Fibroblast of skin of abdomen (primary cell): Measurements from ENCODE around the gene PLA2G2C.
"Not testable (repeated sequence)": the region's sequence is repeated elsewhere in the genome, so short reads cannot be mapped to it uniquely, and the experiment has no call there.

Source experiments
- DNase-seq: peaks from one replicate; pipeline ENCODE4 v3.0.0-alpha.2; 2013

The PLA2G2C gene

GRCh38 chr1:20151906-20152598, 34.3 kb downstream of the PLA2G2C start:
- peak; percentile 72 for DNase-seq

GRCh38 chr1:20150969-20151368, 35.3 kb downstream of the PLA2G2C start:
- DNase-seq, result no peak

GRCh38 chr1:20150326-20150705, 36.0 kb downstream of the PLA2G2C start:
- no peak for DNase-seq

GRCh38 chr1:20149601-20150325, 36.6 kb downstream of the PLA2G2C start:
- DNase-seq, result no peak

GRCh38 chr1:20148571-20149500, 37.5 kb downstream of the PLA2G2C start:
- no peak for DNase-seq

GRCh38 chr1:20147846-20148570, 38.3 kb downstream of the PLA2G2C start:
- no peak for DNase-seq

GRCh38 chr1:20143734-20144565, 42.4 kb downstream of the PLA2G2C start:
- DNase-seq, result no peak

- DNase-seq, result no peak
These were observed 43.0 kb downstream of the PLA2G2C start for GRCh38 chr1:20143318-20143717.

- DNase-seq, result no peak
These were observed 44.2 kb downstream of the PLA2G2C start for GRCh38 chr1:20142001-20142710.

- no peak for DNase-seq
These were observed 44.9 kb downstream of the PLA2G2C start for GRCh38 chr1:20141466-20141865.

GRCh38 chr1:20141001-20141400, 45.3 kb downstream of the PLA2G2C start:
- DNase-seq, result no peak

GRCh38 chr1:20139776-20140612, 46.3 kb downstream of the PLA2G2C start:
- DNase-seq, result no peak

GRCh38 chr1:20138961-20139550, 47.3 kb downstream of the PLA2G2C start, which contains the start of gene PLA2G2F:
Gene PLA2G2F, plus strand, starts transcription at chr1:20139323. Its CDS starts 105 bp downstream, at chr1:20139428.
- no peak for DNase-seq

- DNase-seq, result no peak
These were observed 48.0 kb downstream of the PLA2G2C start for GRCh38 chr1:20138346-20138745.

- DNase-seq, result no peak
These were observed 48.7 kb downstream of the PLA2G2C start for GRCh38 chr1:20137604-20138003.

GRCh38 chr1:20137055-20137454, 49.3 kb downstream of the PLA2G2C start:
- DNase-seq, result no peak

- no peak for DNase-seq
These were observed 50.1 kb downstream of the PLA2G2C start for GRCh38 chr1:20136249-20136648.

GRCh38 chr1:20134995-20135394, 51.3 kb downstream of the PLA2G2C start:
- no peak for DNase-seq

GRCh38 chr1:20130518-20130917, 55.8 kb downstream of the PLA2G2C start:
- not testable (repeated sequence) for DNase-seq
